GM19397 (cell line): ENCODE results near the gene RET.

Experiments used
- ATAC-seq: cut with Tn5 transposase; IDR thresholded peaks from one replicate; pipeline ENCODE4 v1.9.1; 2021; ENCODE audit warnings: mild to moderate bottlenecking, moderate library complexity; ENCODE audit not compliant: unreplicated experiment

RET gene

GRCh38 chr10:43160046-43160920 is 83.4 kb downstream of the RET start:
- peak; percentile 53 for ATAC-seq

GRCh38 chr10:43160921-43161255 is 84.0 kb downstream of the RET start:
- ATAC-seq: peak; percentile 74

GRCh38 chr10:43162604-43163003 is 85.7 kb downstream of the RET start:
- no peak for ATAC-seq

- no peak for ATAC-seq
Measured at GRCh38 chr10:43166207-43166879, 89.5 kb downstream of the RET start.

DNA sequence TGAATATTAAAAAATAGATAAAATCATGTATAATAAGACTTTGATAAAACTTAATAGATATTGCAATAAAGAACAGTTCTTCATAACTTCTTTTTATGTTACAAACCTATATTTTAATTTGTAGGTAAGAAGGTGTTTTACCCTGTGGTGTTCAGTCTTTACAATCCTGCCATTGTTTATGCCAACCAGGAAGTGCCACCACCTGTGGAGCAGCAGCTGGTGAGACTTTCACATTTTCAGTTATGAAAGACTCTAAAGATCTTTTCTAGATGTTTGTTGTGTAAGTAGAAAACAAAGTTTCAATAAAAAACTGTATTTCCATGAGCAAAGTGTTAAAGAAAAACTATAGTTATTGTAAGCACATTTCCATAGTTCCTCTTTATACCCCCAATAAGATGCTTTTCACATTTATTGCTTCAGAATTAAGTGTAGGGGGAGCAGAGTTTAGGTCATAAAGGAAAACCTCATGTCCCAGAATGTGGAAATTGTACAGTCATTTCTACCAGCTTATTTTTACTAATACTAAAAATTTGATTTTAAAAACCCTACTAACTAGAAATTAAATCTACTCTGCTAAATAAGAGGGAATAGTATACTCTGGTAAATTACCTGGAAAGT is 90.1 kb downstream of the RET start:
- peak; percentile 79 for ATAC-seq

DNA sequence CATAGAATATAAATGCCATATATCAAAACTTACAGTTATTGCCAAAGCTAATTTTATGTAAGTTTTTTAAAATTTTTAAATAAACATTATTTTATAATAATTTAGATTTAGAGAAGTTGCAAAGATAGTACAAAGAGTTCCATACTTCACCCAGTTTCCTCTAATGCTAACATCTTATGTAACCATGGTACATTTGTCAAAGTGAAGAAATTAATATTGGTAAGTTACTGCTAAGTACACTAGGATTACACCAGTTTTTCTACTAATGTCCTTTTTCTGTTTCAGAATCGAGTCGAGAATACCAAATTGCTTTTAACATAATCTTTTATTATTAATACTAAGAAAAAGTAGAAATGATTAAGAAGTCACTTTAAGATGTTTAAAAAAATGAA is 90.6 kb downstream of the RET start:
- no peak for ATAC-seq

GRCh38 chr10:43170491-43170890 is 93.6 kb downstream of the RET start:
- ATAC-seq: no peak

- ATAC-seq: no peak
Measured at GRCh38 chr10:43172645-43173044, 95.8 kb downstream of the RET start.

GRCh38 chr10:43173120-43173519 is 96.3 kb downstream of the RET start:
- no peak for ATAC-seq

DNA sequence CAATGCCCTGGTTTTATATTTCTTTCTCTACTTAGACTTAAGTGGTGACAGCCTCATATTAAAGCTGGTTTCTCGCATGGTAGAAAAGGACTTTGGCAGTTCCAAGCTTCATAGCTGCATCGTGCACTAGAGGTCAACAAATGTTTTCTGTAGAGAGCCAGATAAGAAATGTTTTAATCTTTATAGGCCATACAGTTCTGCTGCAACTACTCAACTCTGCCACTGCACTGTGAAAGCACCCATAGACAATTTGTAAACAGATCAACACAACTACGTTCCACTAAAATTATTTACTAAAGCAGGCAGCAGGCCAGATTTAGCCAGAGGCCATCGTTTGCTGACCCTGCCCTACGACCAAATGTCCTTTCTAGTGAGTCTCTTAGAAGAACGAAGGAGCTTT is 98.1 kb downstream of the RET start:
- no peak for ATAC-seq

DNA sequence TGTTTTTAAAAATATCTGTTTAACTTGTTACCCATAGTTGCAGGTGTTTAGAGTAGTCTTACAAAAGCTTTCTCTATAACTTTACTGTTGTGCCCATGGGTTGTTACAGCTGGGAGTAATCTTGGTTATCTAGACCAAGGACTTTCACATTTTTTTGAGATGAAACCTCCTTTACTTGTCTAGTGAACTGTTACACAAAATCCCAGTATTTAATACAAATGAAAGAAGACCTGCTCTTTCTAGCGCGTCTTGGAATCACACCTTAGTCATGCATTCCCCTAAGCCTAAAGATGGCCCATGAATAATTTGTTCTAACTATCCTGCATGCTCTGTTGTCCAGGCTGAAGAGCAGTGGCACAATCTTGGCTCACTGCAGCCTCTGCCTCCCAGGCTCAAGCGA is 99.4 kb downstream of the RET start:
- ATAC-seq: no peak

GRCh38 chr10:43177595-43177994 is 100.7 kb downstream of the RET start:
- ATAC-seq: no peak
